Natural killer cell (primary cell): ENCODE measurements around the gene CIB1. TPM values are rescaled to one million over a fixed set of nuclear protein-coding genes. Genes with fewer than 3 reads are reported as not detected.
"Not testable (repeated sequence)": the region's sequence is repeated elsewhere in the genome, so short reads cannot be mapped to it uniquely, and the experiment has no call there.

Experiments used
- ATAC-seq, 3 donors: fragments of 150-1000 bp in 2 of 3; fragments of 200-7000 bp in 1 of 3; cut with Tn5 transposase; 1 replicate in 1 of 3; 2 replicates in 2 of 3; pipeline ENCODE4 v1.10.0; 2021; ENCODE audit warnings: mild to moderate bottlenecking in 2 of 3, moderate library complexity in 2 of 3
- DNase-seq, 2 donors: peaks; one replicate each; pipeline versions ENCODE4 v3.0.0 to v3.0.0-alpha.2; 2013 to 2021; ENCODE audit warnings: mixed read lengths in 1 of 2
- H3K27ac ChIP-seq: one replicate; pipeline ENCODE4 v1.5.1; 2013; ENCODE audit warnings: mild to moderate bottlenecking, low read length
- H3K27me3 ChIP-seq: one replicate; pipeline ENCODE4 v1.6.1; 2013; ENCODE audit warnings: low read length; ENCODE audit not compliant: control insufficient read depth, insufficient read depth
- H3K36me3 ChIP-seq: one replicate; pipeline ENCODE4 v1.6.1; 2013; ENCODE audit warnings: low read length; ENCODE audit not compliant: control insufficient read depth, insufficient read depth
- H3K4me1 ChIP-seq: one replicate; pipeline ENCODE4 v1.6.1; 2013; ENCODE audit warnings: low read length; ENCODE audit not compliant: control insufficient read depth, insufficient read depth
- H3K4me3 ChIP-seq: one replicate; pipeline ENCODE4 v1.5.1; 2013; ENCODE audit warnings: low read length
- H3K9me3 ChIP-seq: one replicate; pipeline ENCODE4 v1.6.1; 2013; ENCODE audit warnings: low read length; ENCODE audit not compliant: control insufficient read depth, insufficient read depth
- H3K27ac Mint-ChIP-seq, 2 donors: one replicate each; pipeline ENCODE4 v1.8.0; 2022; ENCODE audit warnings: mild to moderate bottlenecking in 2 of 2, mixed read lengths in 2 of 2, moderate library complexity in 1 of 2
- H3K27me3 Mint-ChIP-seq, 2 donors: one replicate each; pipeline ENCODE4 v1.8.0; 2022; ENCODE audit warnings: low read depth in 2 of 2, mixed read lengths in 2 of 2
- H3K36me3 Mint-ChIP-seq: one replicate; pipeline ENCODE4 v1.8.0; 2022; ENCODE audit warnings: mixed read lengths
- H3K4me1 Mint-ChIP-seq, 2 donors: one replicate each; pipeline ENCODE4 v1.8.0; 2022; ENCODE audit warnings: mixed read lengths in 2 of 2
- H3K4me3 Mint-ChIP-seq: one replicate; pipeline ENCODE4 v1.8.0; 2022; ENCODE audit warnings: mild to moderate bottlenecking, moderate library complexity, mixed read lengths
- H3K9me3 Mint-ChIP-seq, 2 donors: one replicate each; pipeline ENCODE4 v1.8.0; 2022; ENCODE audit warnings: mixed read lengths in 2 of 2
- CTCF ChIP-seq: fragments of 200-600 bp; IDR thresholded peaks from one replicate; pipeline ENCODE4 v1.8.0; 2022; ENCODE audit warnings: antibody characterized with exemption
- WGBS: methylation state at CpG from one replicate; pipeline ENCODE4 v1.1.7; 2013; ENCODE audit warnings: missing lambda C conversion rate; ENCODE audit not compliant: insufficient coverage; 5-methylcytosine and 5-hydroxymethylcytosine counted together
- intact Hi-C: fragments of 100-400 bp; cut with micrococcal nuclease; formaldehyde crosslinking; loops from one replicate; pipeline ENCODE4 v1.14.2; 2022
- total RNA-seq, 4 donors: library from RNA; stranded (reverse); fragments of 120-200 nt in 1 of 4; gene quantifications; one replicate each; pipeline versions ENCODE4 v1.2.3 to v1.2.4, GENCODE V29; 2013 to 2022

CIB1 gene
- total RNA-seq, 3 donors from 2014 or later (not counting 1 experiment from before 2014, with no cell fraction given), result 136 to 209 (median 154) TPM

GRCh38 chr15:90261811-90262210 lies 28.1 kb upstream of the CIB1 start:
- Histone ChIP-seq H3K27me3 (no peaks in the 10 kb centered on the region), H3K4me3 (no peak overlapping the region), H3K27ac (no peak overlapping the region), H3K36me3 (no peaks in the 10 kb centered on the region), H3K4me1 (peaks cover 19% of the 10 kb centered on the region), H3K9me3 (no peaks in the 10 kb centered on the region)
- intact Hi-C loops, result no loop called here
- H3K27me3 Mint-ChIP-seq, result no peaks in the 10 kb centered on the region
- no peak overlapping the region for H3K27ac Mint-ChIP-seq
- H3K9me3 Mint-ChIP-seq, result no peaks in the 10 kb centered on the region
- H3K36me3 Mint-ChIP-seq, result no peaks in the 10 kb centered on the region
- DNase-seq (no peak), ATAC-seq (no peak)
- TF ChIP-seq CTCF, result no peak
- 99% methylated on average over 5 of the region's 5 CpGs for WGBS
- H3K4me3 Mint-ChIP-seq, result no peak overlapping the region
- peaks cover 25 to 28% of the 10 kb centered on the region in 2 donors for H3K4me1 Mint-ChIP-seq

- H3K36me3 Mint-ChIP-seq, H3K27me3 Mint-ChIP-seq, ATAC-seq, H3K9me3 ChIP-seq, DNase-seq, H3K36me3 ChIP-seq, H3K27ac ChIP-seq, H3K9me3 Mint-ChIP-seq, H3K27me3 ChIP-seq, H3K27ac Mint-ChIP-seq, H3K4me3 ChIP-seq, intact Hi-C loops, H3K4me3 Mint-ChIP-seq: not testable (repeated sequence)
- WGBS, result 94% methylated on average over 4 of the region's 6 CpGs
- peaks cover 11% of the 10 kb centered on the region for H3K4me1 ChIP-seq
- peaks cover 16 to 17% of the 10 kb centered on the region in 2 donors for H3K4me1 Mint-ChIP-seq
Measured at GRCh38 chr15:90260731-90261130, 27.0 kb upstream of the CIB1 start.

DNA sequence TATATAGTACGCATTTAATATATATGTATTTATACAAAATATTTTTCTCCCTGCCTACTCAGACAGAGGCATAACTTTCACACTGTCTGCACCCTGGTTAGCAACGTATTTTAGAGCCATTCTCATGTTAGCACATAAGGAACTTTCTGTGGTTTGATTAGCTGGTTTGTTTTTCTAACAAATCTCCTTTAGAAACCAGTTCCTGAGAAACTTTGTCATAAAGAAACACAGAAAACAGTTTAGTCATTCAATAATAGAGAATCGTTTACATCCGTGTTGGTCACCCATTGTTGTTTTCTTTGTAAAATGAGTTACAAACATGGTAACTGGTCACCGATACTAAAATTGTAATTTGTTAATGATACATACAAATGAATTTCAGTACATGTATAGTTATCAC lies 25.8 kb upstream of the CIB1 start:
- DNase-seq (no peak), ATAC-seq (no peak)
- no CpG with 5 or more reads among the region's 5 CpGs for WGBS

GRCh38 chr15:90257776-90258175 lies 24.0 kb upstream of the CIB1 start:
- Histone ChIP-seq H3K4me1 (no peaks in the 10 kb centered on the region), H3K4me3 (no peak overlapping the region), H3K9me3 (no peaks in the 10 kb centered on the region), H3K27ac (no peak overlapping the region), H3K36me3 (no peaks in the 10 kb centered on the region), H3K27me3 (no peaks in the 10 kb centered on the region)
- no peaks in the 10 kb centered on the region for H3K27me3 Mint-ChIP-seq
- WGBS, result 94% methylated on average over 7 of the region's 7 CpGs
- H3K4me3 Mint-ChIP-seq, result no peak overlapping the region
- intact Hi-C loops, result no loop called here
- no peaks in the 10 kb centered on the region for H3K36me3 Mint-ChIP-seq
- DNase-seq (no peak), ATAC-seq (no peak)
- H3K4me1 Mint-ChIP-seq, result no peaks in the 10 kb centered on the region
- no peak overlapping the region for H3K27ac Mint-ChIP-seq
- no peaks in the 10 kb centered on the region for H3K9me3 Mint-ChIP-seq
- TF ChIP-seq CTCF, result no peak

More for the DNA sequence above, 25.8 kb upstream of the CIB1 start:
- no peaks in the 10 kb centered on the region for H3K9me3 Mint-ChIP-seq
- H3K4me3 ChIP-seq, result no peak overlapping the region
- peaks cover 4% of the 10 kb centered on the region for H3K4me1 ChIP-seq
- H3K27me3 ChIP-seq, result no peaks in the 10 kb centered on the region
- H3K4me1 Mint-ChIP-seq, result peaks cover 4 to 5% of the 10 kb centered on the region in 2 donors
- H3K27me3 Mint-ChIP-seq, result no peaks in the 10 kb centered on the region
- no peaks in the 10 kb centered on the region for H3K36me3 ChIP-seq
- no peak overlapping the region for H3K4me3 Mint-ChIP-seq
- TF ChIP-seq CTCF, result no peak
- no peaks in the 10 kb centered on the region for H3K9me3 ChIP-seq
- intact Hi-C loops, result no loop called here
- no peak overlapping the region for H3K27ac Mint-ChIP-seq
- H3K27ac ChIP-seq, result no peak overlapping the region
- no peaks in the 10 kb centered on the region for H3K36me3 Mint-ChIP-seq
